ENCODE results near the gene C19orf67. TPM values are rescaled to one million over a fixed set of nuclear protein-coding genes. Genes with fewer than 3 reads are reported as not detected.
A peak's percentile ranks its signal among the peaks of the same experiment; 100 is the strongest.
"Not testable (repeated sequence)": the region's sequence is repeated elsewhere in the genome, so short reads cannot be mapped to it uniquely, and the experiment has no call there.

C19orf67 gene
- total RNA-seq, 1 donor from 2014 or later, result not detected

GRCh38 chr19:14058182-14059092 is 27.1 kb downstream of the C19orf67 start:
- no peak for DNase-seq (ENCODE audit: low read depth in 2 of 2)

GRCh38 chr19:14056741-14057356 is 28.7 kb downstream of the C19orf67 start:
- DNase-seq (ENCODE audit: low read depth in 2 of 2), result no peak

GRCh38 chr19:14056069-14056666 is 29.4 kb downstream of the C19orf67 start:
- no peak for DNase-seq (ENCODE audit: low read depth in 2 of 2)

- DNase-seq (ENCODE audit: low read depth in 2 of 2), result no peak
These were observed 30.2 kb downstream of the C19orf67 start for GRCh38 chr19:14055396-14055795.

- DNase-seq (ENCODE audit: low read depth in 2 of 2), result no peak
These were observed 30.9 kb downstream of the C19orf67 start for GRCh38 chr19:14054721-14055120.

GRCh38 chr19:14054099-14054498 is 31.5 kb downstream of the C19orf67 start:
- DNase-seq (ENCODE audit: low read depth in 2 of 2), result no peak

- DNase-seq (ENCODE audit: low read depth in 2 of 2), result no peak
These were observed 32.1 kb downstream of the C19orf67 start for GRCh38 chr19:14053500-14053899.

- no peak for DNase-seq (ENCODE audit: low read depth in 2 of 2)
These were observed 32.6 kb downstream of the C19orf67 start for GRCh38 chr19:14053032-14053431.

GRCh38 chr19:14052470-14052869 is 33.1 kb downstream of the C19orf67 start:
- DNase-seq (ENCODE audit: low read depth in 2 of 2), result no peak

GRCh38 chr19:14051980-14052379 is 33.6 kb downstream of the C19orf67 start:
- DNase-seq (ENCODE audit: low read depth in 2 of 2), result no peak

GRCh38 chr19:14050961-14051360 is 34.6 kb downstream of the C19orf67 start:
- DNase-seq (ENCODE audit: low read depth in 2 of 2), result not testable (repeated sequence)

GRCh38 chr19:14050512-14050911 is 35.1 kb downstream of the C19orf67 start:
- DNase-seq (ENCODE audit: low read depth in 2 of 2), result no peak

- peak; percentile 33 to 46 for DNase-seq (ENCODE audit: low read depth in 2 of 2)
These were observed 37.0 kb downstream of the C19orf67 start for GRCh38 chr19:14048443-14049153.

GRCh38 chr19:14047866-14048265 is 37.7 kb downstream of the C19orf67 start:
- not testable (repeated sequence) for DNase-seq (ENCODE audit: low read depth in 2 of 2)

GRCh38 chr19:14042659-14043608 is 42.6 kb downstream of the C19orf67 start:
- peak; percentile 73 to 85 for DNase-seq (ENCODE audit: low read depth in 2 of 2)

GRCh38 chr19:14039181-14039580 is 46.4 kb downstream of the C19orf67 start:
- no peak for DNase-seq (ENCODE audit: low read depth in 2 of 2)

GRCh38 chr19:14035706-14036105 is 49.9 kb downstream of the C19orf67 start:
- no peak for DNase-seq (ENCODE audit: low read depth in 2 of 2)

GRCh38 chr19:14035159-14035558 is 50.4 kb downstream of the C19orf67 start:
- not testable (repeated sequence) for DNase-seq (ENCODE audit: low read depth in 2 of 2)

GRCh38 chr19:14033946-14034345 is 51.6 kb downstream of the C19orf67 start:
- no peak for DNase-seq (ENCODE audit: low read depth in 2 of 2)

GRCh38 chr19:14031719-14032480 is 53.7 kb downstream of the C19orf67 start, which contains the start of gene IL27RA:
Gene IL27RA, plus strand, starts transcription at chr19:14031762. Its CDS starts 111 bp downstream, at chr19:14031873.
- DNase-seq (ENCODE audit: low read depth in 2 of 2), result peak; percentile 40 to 49
